GM12874 (cell line): ENCODE results near the gene LHFPL6.

Experiments
- TF ChIP-seq, protein P1 (sequence below): IDR thresholded peaks from 2 replicates; pipeline ENCODE4 v1.5.1; 2011; ENCODE audit warnings: low read depth, mild to moderate bottlenecking, control low read depth, low read length, moderate library complexity; ENCODE audit not compliant: insufficient read depth

Gene LHFPL6

DNA sequence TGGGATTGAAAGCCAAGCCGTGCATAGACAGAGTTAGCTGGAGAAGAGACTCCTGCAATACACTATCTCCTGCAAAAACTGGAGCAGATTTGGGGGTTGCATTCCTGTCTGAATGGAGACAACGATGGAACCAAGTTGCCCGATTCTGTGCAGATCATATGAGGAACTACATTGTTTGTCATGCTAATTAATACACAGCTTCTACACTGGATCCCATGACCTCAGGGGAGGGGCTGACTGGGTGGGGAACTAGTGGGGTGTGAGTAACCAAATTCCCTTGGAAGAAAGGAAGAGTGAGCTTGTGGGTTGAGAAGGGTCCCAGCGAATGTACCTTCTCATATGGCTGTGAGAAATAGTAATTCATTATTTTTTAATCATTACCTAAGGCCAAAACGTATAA lies 214.0 kb downstream of the LHFPL6 start:
- TF ChIP-seq, protein P1, sequence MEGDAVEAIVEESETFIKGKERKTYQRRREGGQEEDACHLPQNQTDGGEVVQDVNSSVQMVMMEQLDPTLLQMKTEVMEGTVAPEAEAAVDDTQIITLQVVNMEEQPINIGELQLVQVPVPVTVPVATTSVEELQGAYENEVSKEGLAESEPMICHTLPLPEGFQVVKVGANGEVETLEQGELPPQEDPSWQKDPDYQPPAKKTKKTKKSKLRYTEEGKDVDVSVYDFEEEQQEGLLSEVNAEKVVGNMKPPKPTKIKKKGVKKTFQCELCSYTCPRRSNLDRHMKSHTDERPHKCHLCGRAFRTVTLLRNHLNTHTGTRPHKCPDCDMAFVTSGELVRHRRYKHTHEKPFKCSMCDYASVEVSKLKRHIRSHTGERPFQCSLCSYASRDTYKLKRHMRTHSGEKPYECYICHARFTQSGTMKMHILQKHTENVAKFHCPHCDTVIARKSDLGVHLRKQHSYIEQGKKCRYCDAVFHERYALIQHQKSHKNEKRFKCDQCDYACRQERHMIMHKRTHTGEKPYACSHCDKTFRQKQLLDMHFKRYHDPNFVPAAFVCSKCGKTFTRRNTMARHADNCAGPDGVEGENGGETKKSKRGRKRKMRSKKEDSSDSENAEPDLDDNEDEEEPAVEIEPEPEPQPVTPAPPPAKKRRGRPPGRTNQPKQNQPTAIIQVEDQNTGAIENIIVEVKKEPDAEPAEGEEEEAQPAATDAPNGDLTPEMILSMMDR = no peak

DNA sequence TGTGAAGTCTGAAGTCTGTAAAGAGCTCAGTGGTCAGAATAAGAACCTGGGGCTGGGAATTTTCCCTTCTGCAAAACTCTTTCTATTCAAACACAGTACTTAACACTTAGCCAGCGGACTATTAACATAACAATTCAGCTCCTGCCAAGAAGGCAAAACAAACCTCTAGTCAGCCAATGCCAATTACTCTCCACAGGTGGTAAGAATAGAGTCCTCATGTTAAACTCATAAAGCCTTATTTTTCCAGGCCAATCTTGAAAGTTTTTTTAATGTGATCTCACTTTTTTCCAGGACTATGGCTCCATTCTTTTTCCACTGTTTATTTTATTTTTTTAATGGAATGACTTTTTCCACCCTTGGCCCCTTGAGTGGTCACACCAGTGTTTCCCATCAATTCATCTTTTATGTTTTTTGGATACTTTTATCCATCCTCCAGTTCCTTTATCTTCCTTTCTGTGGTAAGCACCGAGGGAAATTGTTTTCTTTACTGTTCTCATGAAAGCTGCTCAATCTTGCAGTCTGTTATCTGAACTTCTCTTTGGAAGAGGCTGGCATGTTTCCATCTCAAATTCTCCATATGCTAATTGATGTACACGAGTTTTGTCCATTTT lies 217.3 kb downstream of the LHFPL6 start:
- TF ChIP-seq, protein P1 = no peak

DNA sequence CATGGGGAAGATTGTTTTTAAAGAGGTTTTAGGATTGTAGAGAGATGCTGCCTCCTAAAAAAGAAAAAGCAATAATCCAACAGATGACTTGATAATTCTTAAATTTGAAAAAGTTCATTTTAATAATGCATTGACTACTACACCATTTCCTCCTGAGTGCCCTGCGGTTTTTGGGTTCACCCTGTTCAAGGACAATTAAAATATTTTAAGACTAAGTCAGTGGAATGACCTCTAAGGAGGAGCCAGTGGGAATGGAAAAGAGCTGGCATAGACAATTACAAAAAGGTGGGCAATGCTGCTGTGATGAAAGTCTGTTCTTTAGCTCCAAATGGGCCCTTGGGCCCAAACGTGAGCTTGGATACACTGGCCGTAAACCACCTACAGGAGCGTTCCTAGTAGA lies 217.8 kb downstream of the LHFPL6 start:
- TF ChIP-seq, protein P1 = no peak

DNA sequence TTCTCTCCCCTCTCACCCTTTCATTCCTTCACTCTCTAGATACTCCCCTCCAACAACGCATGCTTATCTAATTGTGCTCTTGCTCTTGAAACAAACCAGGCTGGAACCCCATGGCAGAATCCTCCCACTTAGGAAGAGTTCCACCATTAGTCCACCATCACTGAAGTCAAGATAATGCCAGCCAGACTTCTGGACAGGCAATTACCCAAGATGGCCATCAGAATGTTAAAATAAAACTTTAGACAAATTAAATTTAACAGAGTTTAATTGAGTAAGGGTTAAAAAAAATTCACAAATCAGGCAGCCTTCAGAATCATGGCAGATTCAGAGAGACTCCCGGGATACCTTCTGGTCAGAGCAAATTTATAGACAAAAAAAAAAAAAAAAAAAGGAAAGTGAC lies 221.5 kb downstream of the LHFPL6 start:
- TF ChIP-seq, protein P1 = no peak

DNA sequence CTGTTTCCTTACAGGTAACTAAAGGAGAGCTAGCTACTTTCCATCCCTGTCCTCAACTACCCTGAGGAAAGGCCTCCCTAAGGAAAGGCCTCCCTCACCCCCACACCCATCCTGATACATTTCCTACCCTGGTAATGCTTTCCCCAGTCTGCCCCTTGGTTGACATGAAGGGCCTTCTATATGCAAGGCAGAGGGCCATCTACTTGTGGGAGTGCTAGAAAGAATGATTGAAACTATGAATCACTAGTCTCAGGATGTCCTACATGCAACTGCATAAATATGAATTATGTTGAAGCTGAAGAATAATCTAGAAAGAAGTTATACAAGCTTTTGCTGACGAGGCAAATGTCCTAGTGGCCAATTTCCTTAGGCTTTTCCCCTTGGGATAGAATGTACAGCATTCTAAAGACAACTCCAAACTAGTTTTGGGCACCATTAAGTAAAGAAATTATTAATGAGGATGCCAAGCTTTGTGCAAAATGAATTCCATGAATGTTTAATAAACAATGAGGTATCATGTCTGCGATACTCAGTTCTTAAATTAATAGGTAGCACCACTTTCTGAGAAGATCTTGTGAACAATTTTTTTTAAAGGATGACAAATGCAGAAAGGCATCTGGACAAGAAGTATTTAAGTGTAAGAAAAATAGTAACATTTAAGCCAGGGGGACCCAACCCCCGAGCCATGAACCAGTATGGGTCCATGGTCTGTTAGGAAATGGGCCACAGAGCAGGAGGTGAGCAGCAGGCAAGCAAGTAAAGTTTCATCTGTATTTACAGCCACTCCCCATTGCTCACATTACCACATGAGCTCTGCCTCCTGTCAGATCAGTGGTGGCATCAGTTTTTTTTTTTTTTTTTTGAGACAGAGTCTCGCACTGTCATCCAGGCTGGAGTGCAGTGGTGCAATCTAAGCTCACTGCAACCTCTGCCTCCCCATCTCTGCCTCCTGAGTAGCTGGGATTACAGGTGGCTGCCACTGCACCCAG lies 223.0 kb downstream of the LHFPL6 start:
- TF ChIP-seq, protein P1 = no peak

DNA sequence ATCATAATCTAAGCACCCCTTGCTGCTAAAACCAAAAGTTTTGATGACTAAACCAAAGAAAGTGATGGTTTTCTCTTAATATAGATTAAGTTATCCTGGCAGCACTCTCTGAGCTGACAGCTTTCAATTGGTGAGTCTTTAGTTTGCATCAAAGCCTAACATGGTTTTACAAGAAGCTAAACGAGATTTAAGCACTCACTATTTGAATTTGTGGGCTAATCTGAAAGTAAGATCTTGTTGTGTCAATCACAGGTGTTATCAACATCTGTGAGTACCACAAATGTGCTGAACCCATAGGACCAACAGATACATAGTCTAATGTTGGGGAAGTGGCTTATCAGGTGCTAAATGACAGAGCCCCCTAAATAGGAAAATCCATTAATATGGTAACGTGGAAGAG lies 223.9 kb downstream of the LHFPL6 start:
- TF ChIP-seq, protein P1 = no peak

DNA sequence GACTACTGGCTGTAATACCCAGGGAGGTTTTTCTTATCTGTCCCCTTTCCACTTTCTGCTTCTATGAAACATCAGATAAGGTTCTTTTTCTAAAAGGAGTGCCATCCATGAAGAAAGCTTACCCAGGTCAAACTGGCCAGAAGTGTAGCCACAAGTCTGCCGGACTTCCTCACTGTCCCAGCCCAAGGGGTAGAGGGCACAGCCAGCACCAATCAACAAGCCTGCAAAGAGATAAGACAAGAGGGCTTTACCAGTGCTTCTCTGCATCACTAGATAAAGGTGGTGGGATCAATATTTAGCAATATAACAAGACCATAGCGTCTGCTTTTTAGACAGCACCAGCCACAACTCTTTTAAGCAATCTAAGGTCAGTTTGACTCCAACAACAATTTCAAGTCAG lies 224.7 kb downstream of the LHFPL6 start:
- TF ChIP-seq, protein P1 = no peak
